Endothelial cell of umbilical vein (primary cell): Measurements from ENCODE around the gene RSPO1. TPM values are rescaled to one million over a fixed set of nuclear protein-coding genes. Genes with fewer than 3 reads are reported as not detected.

Source experiments
- BruUV-seq: library from RNA; stranded (reverse); fragments of 400-500 nt; replicated peaks from 2 replicates; lab custom pipeline; 2021; lab: Mats Ljungman, UMichigan
- CTCF ChIA-PET: fragments of 300-600, 350-600 bp; sonication (Branson Sonifier 250); formaldehyde crosslinking; loops from one replicate; lab custom pipeline; 2021; ENCODE audit warnings: antibody characterized with exemption, inconsistent platforms; lab: Charles Lee
- POLR2A ChIA-PET: fragments of 300-600, 350-600 bp; sonication (Branson Sonifier 250); formaldehyde crosslinking; loops from one replicate; lab custom pipeline; 2021; ENCODE audit warnings: antibody characterized with exemption, inconsistent platforms; lab: Charles Lee
- DNase-seq: peaks from one replicate; pipeline ENCODE4 v3.0.0-alpha.2; 2011; ENCODE audit warnings: low read depth, low spot score
- FAIRE-seq: peaks from 2 replicates; lab custom pipeline; 2011; peaks lifted over from hg19 to GRCh38; lab: Jason Lieb, UNC
- H2AFZ ChIP-seq: 2 replicates; pipeline ENCODE4 v1.6.0; 2012; ENCODE audit warnings: low read depth, low read length, control low read depth, inconsistent platforms
- H3K27ac ChIP-seq: 2 replicates; pipeline ENCODE4 v1.5.1; 2011; ENCODE audit warnings: low read depth, mild to moderate bottlenecking, control low read depth, low read length, moderate library complexity; ENCODE audit not compliant: insufficient read depth
- H3K27me3 ChIP-seq, 2 experiments: 2 replicates each; pipeline versions ENCODE4 v1.6.0 to v1.6.1; 2011; ENCODE audit warnings: low read length in 2 of 2, mixed read lengths in 1 of 2; ENCODE audit not compliant: control insufficient read depth in 2 of 2, insufficient read depth in 2 of 2
- H3K36me3 ChIP-seq, 2 experiments: 2 replicates in 1 of 2; 3 replicates in 1 of 2; pipeline ENCODE4 v1.5.1; 2011; ENCODE audit warnings: low read length in 2 of 2, mild to moderate bottlenecking in 1 of 2, moderate library complexity in 1 of 2; ENCODE audit not compliant: control insufficient read depth in 2 of 2, insufficient read depth in 2 of 2; ENCODE audit errors: extremely low read depth in 1 of 2
- H3K4me1 ChIP-seq: 3 replicates; pipeline ENCODE4 v1.5.1; 2011; ENCODE audit warnings: mild to moderate bottlenecking, low read length; ENCODE audit not compliant: control insufficient read depth, insufficient read depth; ENCODE audit errors: extremely low read depth
- H3K4me2 ChIP-seq: 2 replicates; pipeline ENCODE4 v1.6.1; 2011; ENCODE audit warnings: low read length, control low read depth, mixed read lengths; ENCODE audit not compliant: insufficient read depth
- H3K4me3 ChIP-seq, 3 experiments: fragments of 200-600 bp in 1 of 3; sonication (generic), shearing (Covaris generic) in 1 of 3; replicated peaks in 1 of 3; 2 replicates each; pipeline ENCODE4 v1.5.1; 2011 to 2016; ENCODE audit warnings: control low read depth in 3 of 3, low read length in 3 of 3, mild to moderate bottlenecking in 2 of 3, inconsistent platforms in 1 of 3, low read depth in 1 of 3, moderate library complexity in 1 of 3; ENCODE audit not compliant: insufficient read depth in 1 of 3
- H3K79me2 ChIP-seq: 2 replicates; pipeline ENCODE4 v1.6.0; 2012; ENCODE audit warnings: low read length, inconsistent platforms; ENCODE audit not compliant: control insufficient read depth, insufficient read depth
- H3K9ac ChIP-seq: replicated peaks from 2 replicates; pipeline ENCODE3; 2011; ENCODE audit warnings: low read length, control low read depth; ENCODE audit not compliant: insufficient read depth; ENCODE audit errors: extremely low read depth
- H3K9me1 ChIP-seq: replicated peaks from 3 replicates; pipeline ENCODE4 v1.6.0; 2011; ENCODE audit warnings: mild to moderate bottlenecking, low read length; ENCODE audit not compliant: control insufficient read depth, insufficient read depth; ENCODE audit errors: extremely low read depth
- H3K9me3 ChIP-seq: replicated peaks from 2 replicates; pipeline ENCODE4 v1.5.1; 2012; ENCODE audit warnings: low read length, inconsistent platforms; ENCODE audit not compliant: control insufficient read depth, insufficient read depth
- H4K20me1 ChIP-seq: replicated peaks from 2 replicates; pipeline ENCODE3; 2011; ENCODE audit warnings: mild to moderate bottlenecking, low read length; ENCODE audit not compliant: control insufficient read depth, insufficient read depth; ENCODE audit errors: extremely low read depth
- FOS ChIP-seq: IDR thresholded peaks from 2 replicates; pipeline ENCODE4 v1.6.1; 2011; ENCODE audit warnings: mild to moderate bottlenecking, low read length, moderate library complexity, borderline replicate concordance; ENCODE audit not compliant: insufficient read depth
- GATA2 ChIP-seq: IDR thresholded peaks from 2 replicates; pipeline ENCODE4 v1.7.0; 2011; ENCODE audit warnings: low read depth, mild to moderate bottlenecking, moderate library complexity, mixed read lengths, low read length; ENCODE audit not compliant: insufficient read length, insufficient read depth
- JUN ChIP-seq: IDR thresholded peaks from 2 replicates; pipeline ENCODE4 v1.6.1; 2011; ENCODE audit warnings: borderline replicate concordance, low read depth; ENCODE audit not compliant: insufficient read length, insufficient read depth
- POLR2A ChIP-seq: IDR thresholded peaks from 2 replicates; pipeline ENCODE4 v1.6.1; 2012; ENCODE audit warnings: low read depth, mild to moderate bottlenecking, control low read depth, low read length
- POLR2AphosphoS5 ChIP-seq: IDR thresholded peaks from 2 replicates; pipeline ENCODE4 v1.6.1; 2012; ENCODE audit warnings: low read depth, mild to moderate bottlenecking, control low read depth, low read length, moderate library complexity; ENCODE audit not compliant: insufficient read depth
- dilution Hi-C: fragments of 300-500 bp; cut with MboI; formaldehyde crosslinking; loops from one replicate; pipeline ENCODE4 v1.15.0; 2019; ENCODE audit warnings: low sequenced_read_pairs; ENCODE audit not compliant: extremely low pct_ligation_motif_present
- intact Hi-C: fragments of 100-400 bp; cut with micrococcal nuclease; formaldehyde crosslinking; loops from one replicate; pipeline ENCODE4 v1.10.0; 2022
- polyA plus RNA-seq, 4 experiments: library from polyadenylated mRNA; depleted of rRNA in 3 of 4; stranded (reverse) in 3 of 4; unstranded in 1 of 4; fragments of >200 nt; gene quantifications; 2 replicates each; pipeline versions ENCODE4 v1.2.1 to v1.2.3, GENCODE V29; 2011 to 2012; ENCODE audit warnings: missing spikeins in 1 of 4
- total RNA-seq: library from RNA; stranded (reverse); gene quantifications from 2 replicates; pipeline ENCODE4 v1.2.3, GENCODE V29; 2021

The RSPO1 gene
- total and polyA plus RNA-seq, 2 donors (not counting 3 experiments of a cell fraction or from before 2014, with no cell fraction given): not detected

DNA sequence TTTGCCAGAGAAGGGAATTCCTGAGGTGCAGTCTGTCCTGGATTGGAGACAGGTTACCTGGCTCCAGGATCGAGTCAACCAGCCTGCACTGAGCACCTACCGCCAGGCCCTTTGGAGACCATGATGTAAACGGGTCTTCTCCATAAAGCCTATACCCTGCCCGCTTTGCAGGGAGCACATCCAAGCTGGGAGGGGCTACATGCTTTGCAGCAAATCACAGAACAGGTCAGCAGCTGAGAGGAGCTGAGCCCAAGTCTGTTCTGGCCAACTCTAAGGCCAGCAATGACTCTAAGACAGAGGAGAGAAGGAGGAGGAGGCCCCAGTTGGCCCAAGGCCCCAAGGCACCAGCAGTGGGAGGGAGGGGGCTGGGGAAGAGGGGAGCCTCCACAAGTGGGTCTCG is 15.5 kb upstream of the RSPO1 start:
- no peaks in the 10 kb centered on the region for H3K79me2 ChIP-seq
- H3K4me2 ChIP-seq: no peak overlapping the region
- DNase-seq (no peak), FAIRE-seq (no peak)
- no peaks in the 10 kb centered on the region for H3K4me1 ChIP-seq
- no peak overlapping the region for H3K9ac ChIP-seq
- ChIA-PET POLR2A (no interaction called here), CTCF (no interaction called here)
- H3K9me3 ChIP-seq: no peaks in the 10 kb centered on the region
- H3K27me3 ChIP-seq: no peaks in the 10 kb centered on the region
- H3K9me1 ChIP-seq: no peaks in the 10 kb centered on the region
- no peak for TF ChIP-seq POLR2A
- no peak for TF ChIP-seq POLR2AphosphoS5
- no peak for TF ChIP-seq JUN
- H2AFZ ChIP-seq: no peak overlapping the region
- no TSS peak for BruUV-seq
- no peaks in the 10 kb centered on the region for H4K20me1 ChIP-seq
- H3K36me3 ChIP-seq: no peaks in the 10 kb centered on the region
- intact Hi-C loops: no loop called here
- H3K27ac ChIP-seq: no peak overlapping the region
- no peak overlapping the region for H3K4me3 ChIP-seq
- dilution Hi-C loops: no loop called here

DNA sequence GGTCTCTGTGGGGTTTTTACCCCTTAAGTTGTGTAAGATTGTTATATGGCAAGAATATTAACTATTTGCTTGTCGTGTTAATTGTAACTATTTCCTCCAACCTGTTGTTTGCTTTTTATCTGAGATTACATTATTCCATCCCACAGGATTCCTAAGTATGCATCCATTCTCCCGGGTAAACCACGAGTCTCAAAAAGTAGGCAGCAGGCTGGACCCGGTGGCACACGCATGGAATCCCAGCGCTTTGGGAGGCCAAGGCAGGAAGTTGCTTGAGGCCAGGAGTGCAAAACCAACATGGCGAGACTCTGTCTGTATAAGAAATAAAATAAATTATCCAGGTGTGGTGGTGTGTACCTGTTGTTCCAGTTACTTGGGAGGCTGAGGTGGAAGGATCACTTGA is 12.6 kb upstream of the RSPO1 start:
- Histone ChIP-seq H3K27ac (no peak overlapping the region), H3K27me3 (peaks cover 3 to 5% of the 10 kb centered on the region in 2 experiments), H3K4me2 (no peak overlapping the region), H4K20me1 (no peaks in the 10 kb centered on the region), H3K4me3 (no peak overlapping the region), H3K9me3 (no peaks in the 10 kb centered on the region), H3K9me1 (no peaks in the 10 kb centered on the region), H2AFZ (no peak overlapping the region), H3K9ac (no peak overlapping the region), H3K4me1 (no peaks in the 10 kb centered on the region), H3K79me2 (no peaks in the 10 kb centered on the region), H3K36me3 (no peaks in the 10 kb centered on the region)
- TF ChIP-seq POLR2A: no peak
- no peak for TF ChIP-seq POLR2AphosphoS5
- no peak for TF ChIP-seq JUN
- no peak for TF ChIP-seq GATA2
- no peak for TF ChIP-seq FOS
- POLR2A ChIA-PET: no interaction called here
- CTCF ChIA-PET: interaction anchor here (1.9 kb wide), 1 partner anchor 44 kb away, joined by 6 read pairs; no protein-coding TSS in a partner anchor
- DNase-seq (no peak), FAIRE-seq (no peak)
- intact Hi-C loops (no loop called here), dilution Hi-C loops (no loop called here)
- no TSS peak for BruUV-seq
